ENCODE results near the gene NSMCE4A.

DNA sequence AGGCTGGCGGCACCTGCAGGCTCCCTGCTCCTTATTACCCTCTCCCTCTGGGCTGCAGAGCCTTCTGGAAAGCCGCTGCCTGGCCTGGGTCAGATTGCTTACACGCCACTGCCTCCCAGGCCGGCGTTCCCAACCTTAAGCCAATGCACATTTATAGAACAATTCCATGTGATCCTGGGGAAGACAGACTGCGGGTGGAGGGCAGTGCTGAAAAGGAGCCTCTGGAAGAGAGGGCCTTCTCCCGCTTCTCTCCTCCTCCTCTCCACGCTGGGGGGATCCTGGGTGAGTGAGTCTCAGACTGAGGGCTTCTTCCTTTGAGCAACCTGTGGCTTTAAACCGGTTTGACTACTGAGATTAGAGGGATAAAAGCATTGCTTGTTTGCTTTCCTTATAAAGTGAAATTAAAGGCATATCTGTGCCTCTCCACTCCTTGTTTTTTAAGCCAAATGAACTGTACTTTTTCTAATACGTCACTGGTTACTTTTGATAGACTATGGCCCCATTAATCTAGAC, 19.5 kb upstream of the NSMCE4A start:
- TF ChIP-seq OSR1 (CRISPR knock-in tag; IDR thresholded peaks at IDR 0.05) (no peak), ZFP30 (CRISPR knock-in tag; IDR thresholded peaks at IDR 0.05) (no peak), ZC3H10 (CRISPR knock-in tag; IDR thresholded peaks at IDR 0.05) (no peak), RARB (CRISPR knock-in tag; IDR thresholded peaks at IDR 0.05) (no peak), ZNF70 (CRISPR knock-in tag; IDR thresholded peaks at IDR 0.05) (no peak), GLIS3 (CRISPR knock-in tag; IDR thresholded peaks at IDR 0.05) (no peak), CREB5 (CRISPR knock-in tag; IDR thresholded peaks at IDR 0.05; ENCODE audit: low read depth) (no peak), ARNTL (CRISPR knock-in tag; IDR thresholded peaks at IDR 0.05; ENCODE audit: borderline replicate concordance, low read depth) (no peak)
